COLO829 (cell line): ENCODE measurements around the gene EVA1A.
A peak's percentile ranks its signal among the peaks of the same experiment; 100 is the strongest.

Source experiments
- DNase-seq: peaks from one replicate; pipeline ENCODE4 v3.0.0; 2012; ENCODE audit warnings: low spot score

Gene EVA1A

DNA sequence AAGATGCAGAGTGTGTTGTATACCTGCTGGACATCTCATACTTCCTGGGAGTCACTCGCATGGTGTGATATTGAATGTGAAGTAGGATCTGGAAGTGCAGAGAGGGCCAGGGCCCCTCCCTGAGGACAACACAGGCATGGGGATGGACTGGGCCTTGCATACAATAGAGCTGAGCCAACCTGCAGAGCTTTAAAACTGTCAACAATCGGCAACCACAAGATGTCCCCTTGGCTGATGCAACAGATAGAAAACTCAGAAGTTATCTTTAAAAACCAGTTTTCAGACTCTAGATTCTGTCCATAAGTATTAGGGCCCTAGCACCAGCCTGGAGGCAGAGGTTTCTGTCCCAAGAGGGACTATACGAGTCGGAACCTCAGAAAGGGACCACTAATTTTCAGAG, 19.7 kb downstream of the EVA1A start:
- DNase-seq, result no peak

DNA sequence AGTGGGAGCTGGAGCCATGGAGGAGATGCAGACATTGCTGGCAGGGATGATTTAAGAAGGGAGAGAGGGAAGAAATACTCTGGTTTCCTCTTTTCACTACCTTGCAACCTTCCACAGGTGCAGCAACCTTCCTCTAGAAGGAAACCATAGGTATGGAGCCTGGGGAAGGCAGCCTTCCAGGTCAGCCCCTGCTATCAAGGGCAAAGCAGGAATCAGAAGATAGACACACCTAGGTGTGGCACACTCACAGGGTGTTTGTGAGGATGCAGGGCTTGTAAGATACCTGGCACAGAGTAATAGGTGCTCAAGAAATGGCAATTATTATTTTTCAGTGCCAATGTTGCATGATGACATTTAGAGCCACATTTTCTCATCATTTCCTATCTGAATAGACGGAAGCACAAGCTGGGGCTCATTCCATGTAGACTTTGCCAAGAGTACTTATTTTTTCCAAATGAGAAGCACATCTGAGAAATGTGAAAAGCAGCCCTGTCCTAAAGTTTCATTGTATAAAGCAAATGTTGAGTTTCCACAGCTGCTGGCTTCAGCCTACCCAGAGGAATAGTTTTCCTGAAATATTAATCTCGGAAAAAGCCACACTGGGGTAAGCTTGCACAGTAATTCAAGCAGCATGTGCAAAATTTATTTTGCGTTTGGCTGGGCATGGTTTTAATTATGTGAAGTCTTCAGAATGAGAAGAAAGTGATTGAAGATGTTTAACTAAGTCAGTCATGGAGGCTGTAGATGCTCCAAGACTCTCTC, 20.6 kb downstream of the EVA1A start:
- no peak for DNase-seq

DNA sequence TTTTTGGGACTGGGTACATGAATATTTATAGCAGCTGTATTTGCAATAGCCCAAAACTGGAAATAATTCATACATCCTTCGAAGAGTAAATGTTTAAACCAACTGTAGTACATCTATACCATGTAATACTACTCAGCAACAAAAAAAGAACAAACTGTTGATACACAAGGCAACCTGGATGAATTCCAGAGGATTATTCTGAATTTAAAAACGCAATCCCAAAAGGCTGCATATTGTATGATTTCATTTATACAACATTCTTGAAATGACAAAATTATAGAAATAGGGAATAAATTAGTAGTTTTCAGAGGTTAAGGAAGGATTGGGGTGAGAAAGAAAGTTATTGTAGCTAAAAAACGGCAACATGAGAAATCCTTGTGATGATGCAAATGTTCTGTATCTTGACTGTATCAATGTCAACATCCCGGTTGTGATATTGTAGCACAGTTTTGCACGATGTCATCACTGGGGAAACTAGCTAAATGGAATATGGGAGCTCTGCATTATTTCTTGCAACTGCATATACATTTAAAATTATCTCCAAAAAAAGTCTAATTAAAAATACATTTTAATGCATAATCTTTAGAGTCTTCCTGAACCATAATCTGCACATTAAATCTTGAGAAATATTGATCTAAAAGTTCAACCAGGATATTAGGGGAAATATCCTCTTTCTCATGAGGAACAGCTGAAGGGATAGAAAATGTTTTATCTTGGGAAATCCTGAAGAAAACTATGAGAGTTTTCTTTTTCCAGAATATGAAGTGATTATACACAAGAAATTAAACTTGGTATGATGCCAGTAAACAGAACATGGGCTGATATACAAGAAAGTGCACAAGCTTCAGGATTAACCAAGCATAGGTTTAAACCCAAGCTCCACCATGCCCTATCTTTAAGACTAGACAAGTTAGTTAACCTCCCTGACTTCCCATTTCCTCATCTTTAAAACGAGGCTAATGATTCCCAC, 21.9 kb downstream of the EVA1A start:
- no peak for DNase-seq

DNA sequence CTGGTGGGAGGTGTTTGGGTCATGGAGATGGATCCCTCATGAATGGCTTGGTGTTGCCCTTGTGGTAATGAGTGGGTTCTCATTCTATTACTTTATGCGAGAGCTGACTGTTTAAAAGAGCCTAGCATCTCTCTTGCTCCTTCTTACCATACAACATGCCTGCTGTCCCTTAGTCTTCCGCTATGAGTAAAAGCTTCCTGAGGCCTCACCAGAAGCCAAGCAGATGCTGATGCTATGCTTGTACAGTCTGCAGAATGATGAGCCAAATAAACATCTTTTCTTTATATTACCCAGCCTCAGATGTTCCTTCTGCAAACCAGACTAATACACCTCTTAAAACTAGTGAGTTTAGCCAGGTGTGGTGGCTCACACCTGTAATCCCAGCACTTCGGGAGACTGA, 23.1 kb downstream of the EVA1A start:
- DNase-seq, result no peak

DNA sequence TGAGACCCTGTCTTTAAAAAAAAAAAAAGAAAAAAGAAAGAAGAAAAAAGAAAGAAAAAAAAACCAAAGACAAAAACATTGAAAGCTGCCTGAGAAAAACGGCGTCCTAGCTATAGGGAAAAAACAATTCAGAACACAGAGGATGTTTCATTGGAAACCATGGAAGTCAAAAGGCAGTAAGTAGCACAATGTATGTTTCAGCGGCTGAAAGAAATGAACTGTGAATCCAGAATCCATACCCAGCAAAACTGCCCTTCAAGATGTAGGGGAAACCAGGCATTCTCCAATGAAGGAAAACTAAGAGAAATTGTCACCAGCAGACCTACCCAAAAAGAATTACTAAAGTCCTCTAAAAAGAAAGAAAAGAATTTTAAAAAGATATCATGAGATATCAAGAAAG, 27.6 kb downstream of the EVA1A start:
- no peak for DNase-seq

DNA sequence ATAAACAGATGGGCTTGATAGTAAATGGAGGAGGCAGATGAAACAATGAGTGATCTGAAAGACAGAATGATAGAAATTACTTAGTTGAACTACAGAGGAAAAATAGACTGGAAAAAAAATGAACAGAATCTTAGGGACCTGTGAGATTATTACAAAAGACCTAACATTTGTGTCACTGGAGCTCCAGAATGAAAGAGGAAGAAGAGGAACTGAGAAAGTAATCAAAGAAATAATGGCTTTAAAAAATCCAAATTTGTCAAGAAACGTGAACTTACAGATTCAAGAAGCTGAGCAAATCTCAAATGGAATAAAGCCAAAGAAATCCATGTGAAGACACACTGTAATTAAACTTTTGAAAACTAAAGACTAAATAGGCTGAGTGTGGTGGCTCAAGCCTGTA, 28.3 kb downstream of the EVA1A start:
- no peak for DNase-seq

DNA sequence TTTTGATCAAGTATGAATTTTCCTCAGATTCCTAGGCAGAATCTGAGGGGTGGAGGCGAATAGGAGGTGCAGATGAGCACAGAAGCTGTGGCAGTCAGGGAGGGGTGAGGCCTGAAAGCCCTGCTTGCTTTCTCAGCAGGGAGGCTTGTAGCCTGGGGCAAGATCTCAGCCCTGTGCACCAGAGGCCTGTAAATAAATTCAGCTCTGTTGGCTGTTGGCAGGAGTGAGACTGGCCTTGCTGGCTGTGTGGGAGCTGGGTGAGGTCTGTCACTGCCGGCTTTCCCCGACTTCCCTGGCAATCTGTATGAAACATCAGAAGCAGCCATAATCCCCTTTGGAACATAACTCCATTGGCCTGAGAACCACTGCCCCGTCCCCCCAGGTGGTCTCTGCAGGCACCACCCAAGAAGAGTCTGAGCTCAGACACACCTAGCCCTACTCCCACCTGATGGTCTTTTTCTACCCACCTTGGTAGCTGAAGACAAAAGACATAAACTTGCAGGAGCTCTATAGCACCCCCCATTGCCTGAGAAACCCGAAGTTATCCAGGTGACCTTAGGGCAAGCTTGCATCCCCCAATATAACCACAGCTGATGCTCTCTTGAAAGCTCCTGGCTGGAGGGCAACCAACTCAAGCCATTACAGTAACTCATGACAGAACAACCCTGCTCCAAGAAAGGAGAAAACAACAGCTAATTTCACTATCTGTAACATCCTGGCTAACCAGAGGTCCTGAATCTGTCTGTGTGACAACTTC, 32.3 kb downstream of the EVA1A start:
- DNase-seq, result no peak

DNA sequence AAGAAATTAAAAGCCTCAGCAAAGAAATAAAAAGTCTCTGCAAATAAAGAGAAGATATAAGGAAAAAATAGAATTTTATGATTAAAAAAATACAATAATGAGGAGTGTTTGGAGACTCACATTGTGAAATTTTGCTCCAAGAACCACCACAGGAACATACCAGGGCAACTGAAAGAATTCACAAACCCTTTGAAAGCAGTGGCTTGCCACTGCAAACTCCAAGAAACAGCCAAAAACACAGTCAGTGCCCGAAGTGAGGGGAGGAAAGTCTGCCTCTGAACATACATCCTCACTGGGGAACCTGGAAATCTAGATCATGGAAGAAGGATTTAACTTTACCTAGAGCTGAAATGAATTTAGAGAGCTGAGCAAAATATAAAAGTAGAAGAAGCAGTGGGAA, 33.1 kb downstream of the EVA1A start:
- no peak for DNase-seq

DNA sequence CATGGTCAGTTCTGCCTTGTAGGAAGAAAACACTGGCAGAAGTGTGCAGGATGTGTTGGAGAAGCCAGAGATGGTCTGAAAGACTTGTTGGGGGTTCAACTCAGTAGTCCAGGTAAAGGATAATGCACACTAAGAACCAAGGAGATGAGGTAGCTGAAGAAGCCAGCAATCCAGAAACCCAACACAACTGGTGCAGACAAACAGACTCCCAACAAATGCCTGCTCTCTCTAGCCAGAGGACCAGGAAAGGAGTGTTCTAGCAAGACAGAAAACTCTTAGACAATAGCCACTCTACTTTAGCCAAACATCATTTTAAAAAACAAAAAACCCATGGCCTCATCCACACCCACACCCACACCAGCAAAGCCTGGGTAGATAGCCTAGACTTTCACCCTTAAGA, 33.9 kb downstream of the EVA1A start:
- no peak for DNase-seq

DNA sequence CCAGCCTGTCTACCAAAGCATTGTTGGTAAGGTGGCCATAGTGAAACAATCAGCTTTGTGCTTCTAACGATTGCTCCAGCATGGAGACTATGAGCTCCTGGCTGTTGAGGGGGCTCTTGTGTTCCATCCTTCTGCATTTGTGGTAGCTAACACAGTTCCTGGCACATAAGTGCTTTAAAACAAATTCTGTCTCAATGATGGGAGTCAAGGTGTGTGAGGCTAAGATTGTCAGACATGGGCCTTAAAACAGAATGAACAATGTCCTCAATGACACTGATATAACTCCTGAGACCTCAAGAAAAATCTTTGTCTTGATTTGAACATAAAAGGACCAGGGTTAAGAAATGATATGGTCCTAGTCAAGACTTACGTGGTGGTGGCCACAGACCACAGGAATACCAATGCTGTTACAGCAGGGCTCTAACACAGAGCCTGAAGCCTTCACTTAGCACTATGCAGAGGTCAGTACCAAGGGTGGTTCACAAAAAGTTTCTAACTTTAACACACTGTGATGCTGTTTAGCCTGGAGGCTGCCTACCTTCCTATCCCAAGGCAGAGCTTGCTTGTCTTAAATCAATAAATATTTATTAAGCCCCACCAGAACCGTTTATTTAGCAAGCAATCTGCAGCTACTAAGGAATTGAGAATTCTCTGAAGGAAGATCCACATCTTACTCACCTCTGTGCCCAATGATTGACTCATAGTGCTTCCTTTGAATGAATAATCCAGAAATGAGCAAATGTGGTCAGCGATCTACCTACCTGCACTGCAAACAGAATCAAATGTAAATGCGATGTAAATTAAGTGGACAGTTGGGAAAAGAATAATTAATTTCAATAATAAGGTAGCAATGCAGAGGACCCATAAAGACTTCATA, 35.1 kb downstream of the EVA1A start:
- no peak for DNase-seq

DNA sequence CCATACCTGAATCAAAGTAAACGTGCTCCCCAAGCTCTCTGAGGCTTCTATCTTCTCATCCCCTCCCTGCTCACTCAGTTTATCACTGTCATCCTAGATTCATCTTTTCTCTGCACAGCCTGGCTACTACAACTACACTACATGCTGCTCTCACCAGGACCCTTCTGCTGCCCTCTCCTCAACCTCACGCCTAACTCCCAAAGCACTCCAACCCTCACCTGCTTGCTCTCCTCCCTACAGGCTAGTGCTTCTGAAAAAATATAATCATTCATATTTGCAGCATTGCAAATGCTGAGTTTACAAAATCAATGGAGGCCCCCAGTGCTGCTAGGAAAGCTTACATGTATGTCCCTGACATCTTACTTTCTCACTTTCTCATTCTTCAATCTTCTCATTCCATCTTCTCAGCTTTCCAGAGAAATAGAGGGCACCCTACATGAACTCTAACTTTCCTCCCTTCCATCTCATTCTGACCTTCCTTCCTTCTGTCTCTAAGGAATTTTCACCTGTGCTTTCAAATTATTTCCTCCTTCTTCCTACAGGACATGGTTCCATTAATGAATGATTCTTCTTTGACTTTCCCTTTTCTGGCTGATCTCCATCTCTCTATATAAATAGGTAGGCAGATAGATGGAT, 36.3 kb downstream of the EVA1A start:
- no peak for DNase-seq

DNA sequence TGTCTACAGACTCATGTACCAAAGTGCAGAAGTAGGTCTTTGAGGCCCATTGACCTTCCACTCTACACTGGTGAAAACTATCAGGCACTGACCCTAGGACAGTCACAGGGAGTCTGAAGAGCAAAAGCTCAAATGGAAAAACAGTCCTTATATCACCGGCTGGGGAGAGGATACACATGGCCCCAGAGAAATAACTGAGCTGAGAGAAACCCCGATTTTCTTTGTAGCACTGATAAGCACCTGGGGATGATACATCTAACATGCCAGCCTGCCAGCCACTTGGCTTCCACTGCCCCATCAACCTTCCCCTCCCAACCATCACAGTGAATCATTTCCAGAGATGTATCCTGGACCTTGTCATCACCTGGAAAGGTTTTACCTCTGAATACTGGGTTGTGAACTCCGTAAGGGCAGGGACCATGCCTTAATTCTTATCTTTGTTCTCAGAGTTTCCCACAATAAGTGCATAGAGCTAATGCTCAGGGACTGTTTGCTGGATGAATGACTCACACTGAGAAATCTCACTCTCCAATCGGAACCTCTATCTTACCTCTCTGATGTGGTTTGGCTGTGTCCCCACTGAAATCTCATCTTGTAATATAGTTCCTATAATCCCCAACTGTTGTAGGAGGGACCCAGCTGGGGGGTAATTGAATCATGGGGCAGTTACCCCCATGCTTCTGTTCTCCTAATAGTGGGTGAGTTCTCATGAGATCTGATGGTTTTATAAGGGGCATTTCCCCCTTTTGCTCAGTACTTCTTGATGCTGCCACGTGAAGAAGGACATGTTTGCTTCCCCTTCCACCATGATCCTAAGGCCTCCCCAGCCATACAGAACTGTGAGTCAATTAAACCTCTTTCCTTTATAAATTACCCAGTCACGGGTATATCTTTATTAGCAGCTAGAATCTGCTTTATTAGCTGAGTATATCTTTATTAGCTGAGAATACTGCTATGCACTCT, 37.1 kb downstream of the EVA1A start:
- peak; percentile 97 for DNase-seq

DNA sequence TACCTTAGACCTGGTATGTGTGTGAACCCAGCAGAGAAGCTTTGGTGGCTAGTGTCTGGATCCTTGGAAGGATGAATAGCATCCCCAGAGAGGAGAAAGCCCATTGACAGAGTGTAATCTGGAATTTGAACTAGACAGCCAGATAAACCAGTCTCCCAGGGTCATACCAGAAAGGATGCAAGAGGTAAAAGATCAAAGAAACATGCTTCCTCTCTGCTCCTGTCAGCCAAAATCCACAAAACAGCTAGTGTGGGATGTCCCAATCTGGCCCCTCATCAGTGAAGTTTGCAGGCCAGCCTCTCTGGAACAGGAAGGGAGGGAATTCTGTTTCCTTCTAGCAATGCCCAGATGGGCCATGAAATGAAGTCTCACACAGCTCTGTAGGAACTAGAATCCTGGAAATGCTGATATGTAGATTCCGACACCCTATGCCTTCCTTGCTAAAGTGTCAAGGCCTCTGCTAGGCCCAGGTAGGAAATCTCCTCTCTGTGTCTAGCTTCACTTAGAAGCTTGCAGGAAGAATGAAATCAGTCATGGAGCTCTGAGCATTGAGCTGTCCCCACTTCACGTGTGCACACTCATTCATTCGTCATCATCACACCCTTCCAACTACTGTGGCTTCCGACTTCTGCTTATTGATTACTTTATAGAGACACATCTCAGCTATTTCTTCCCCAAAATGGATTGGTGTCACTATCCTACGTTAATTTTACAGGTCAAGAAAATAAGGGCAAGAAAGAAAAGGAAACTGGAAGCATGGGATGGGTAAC, 38.0 kb downstream of the EVA1A start:
- no peak for DNase-seq

DNA sequence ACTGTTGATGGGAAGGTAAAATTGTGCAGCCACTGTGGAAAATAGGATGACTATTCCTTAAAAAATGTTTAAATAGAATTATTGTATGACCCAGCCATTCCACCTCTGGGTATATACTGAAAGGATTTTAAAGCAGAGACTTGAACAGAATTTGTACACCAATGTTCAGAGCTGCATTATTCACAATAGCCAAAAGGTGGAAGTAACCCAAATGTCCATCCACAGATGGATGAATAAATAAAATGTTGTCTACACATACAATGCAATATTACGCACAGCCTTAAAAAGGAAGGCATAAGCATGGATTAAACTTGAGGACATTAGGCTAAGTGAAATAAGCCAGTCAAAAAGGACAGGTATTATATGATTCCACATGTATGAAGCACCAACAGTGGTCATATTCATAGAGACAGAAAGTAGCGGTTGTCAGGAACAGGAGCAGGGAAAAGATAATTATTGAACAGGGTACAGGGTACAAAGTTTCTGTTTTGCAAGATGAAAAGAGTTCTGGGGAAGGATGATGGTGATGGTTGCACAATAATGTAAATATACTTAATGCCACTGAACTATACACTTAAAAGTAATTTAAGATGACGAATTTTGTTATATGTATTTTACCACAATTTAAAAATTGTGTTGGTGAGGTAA, 39.4 kb downstream of the EVA1A start:
- DNase-seq, result no peak

DNA sequence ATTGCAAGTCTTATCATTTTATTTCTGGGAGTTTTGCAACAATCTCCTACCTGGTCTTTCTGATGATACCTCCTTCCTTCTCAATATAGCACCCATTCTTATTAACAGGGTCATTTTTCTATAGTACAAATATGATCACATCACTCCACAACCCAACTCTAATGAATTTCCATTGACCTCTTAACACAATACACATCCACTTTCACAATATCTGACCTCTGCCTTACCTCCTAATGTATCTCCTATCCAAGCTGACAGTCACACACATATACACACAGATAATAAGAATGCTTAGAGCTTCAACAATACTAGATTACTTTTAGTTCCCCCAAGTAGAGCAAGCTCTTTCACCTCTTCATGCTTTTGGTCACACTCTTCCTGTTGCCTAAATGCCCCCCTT, 40.9 kb downstream of the EVA1A start:
- no peak for DNase-seq

DNA sequence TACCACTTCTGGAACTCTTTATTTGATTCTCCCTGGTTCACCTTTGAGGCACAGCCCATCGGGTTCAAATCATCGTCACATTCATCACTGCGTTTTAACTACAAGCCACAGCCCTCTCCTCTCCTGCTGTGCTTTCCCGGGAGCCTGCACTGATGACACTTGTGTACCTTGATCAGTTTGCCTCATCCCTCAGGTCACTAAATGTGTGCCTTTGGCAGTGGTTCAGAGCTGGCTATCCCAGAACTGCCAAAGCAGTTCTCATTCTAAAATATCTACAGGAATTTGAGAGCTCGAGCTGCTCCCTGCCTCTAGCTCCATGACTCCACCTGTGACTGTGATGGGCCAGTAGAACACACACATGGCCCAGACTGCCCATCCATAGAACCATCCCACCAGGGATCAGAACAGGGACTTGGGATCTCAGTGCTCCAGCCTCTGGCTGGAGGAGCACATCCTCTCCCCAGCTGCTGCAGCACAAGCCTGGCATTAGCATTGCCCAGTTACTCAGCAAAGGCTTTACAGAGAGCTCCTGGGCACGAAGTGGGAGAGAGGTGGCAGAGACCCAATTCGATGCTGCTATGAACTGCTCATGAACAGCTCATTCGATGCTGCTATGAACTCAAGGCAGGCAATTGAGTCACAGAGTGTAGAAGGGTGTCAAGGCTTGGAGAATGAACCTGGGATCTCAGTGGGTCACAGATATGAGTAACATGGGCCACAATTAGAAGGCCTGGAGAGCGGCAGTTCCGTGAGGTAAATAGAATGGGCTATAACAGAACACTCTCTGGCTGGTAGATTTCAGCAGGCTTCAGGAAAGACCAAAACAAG, 41.9 kb downstream of the EVA1A start:
- no peak for DNase-seq

DNA sequence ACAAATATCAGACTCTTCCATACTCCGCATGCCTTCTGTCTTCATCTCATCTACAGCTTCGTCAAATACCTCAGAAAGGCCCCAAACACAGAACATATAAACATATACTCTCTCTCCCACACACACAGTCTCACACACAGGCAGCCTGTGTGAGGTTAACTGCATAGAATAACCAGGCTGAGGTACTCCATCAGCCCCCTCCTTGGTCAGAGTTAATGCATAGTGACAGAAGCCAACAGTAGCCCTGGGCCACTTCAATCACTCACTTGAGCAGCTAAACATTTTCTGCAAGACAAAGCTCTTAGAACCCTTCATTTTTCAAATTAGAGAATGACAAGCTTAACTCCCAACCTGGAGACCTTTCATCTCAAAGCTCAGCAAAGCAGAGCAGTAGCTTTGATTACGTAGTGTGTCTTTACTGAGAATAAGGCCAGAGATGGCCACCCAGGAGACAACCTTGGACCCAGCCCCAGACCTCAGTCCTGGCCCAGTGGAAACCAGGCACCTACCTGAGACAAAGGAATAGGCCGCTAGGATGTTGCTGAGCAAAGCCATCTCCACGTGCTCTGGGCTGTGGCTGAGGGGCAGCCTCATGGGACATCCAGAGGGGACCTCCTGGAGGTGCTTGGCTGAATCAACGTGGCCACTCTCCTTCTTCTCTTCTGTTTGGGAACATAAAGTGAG, 43.0 kb downstream of the EVA1A start:
- DNase-seq, result no peak
